Mesothelial cell of epicardium (in vitro differentiated cells): Measurements from ENCODE around the gene GID8. TPM values are rescaled to one million over a fixed set of nuclear protein-coding genes. Genes with fewer than 3 reads are reported as not detected.

ENCODE experiments used
- DNase-seq, 2 experiments: peaks; one replicate each; pipeline ENCODE4 v3.0.0; 2021; ENCODE audit warnings: low spot score in 2 of 2; ENCODE audit not compliant: unreplicated experiment in 2 of 2
- H3K27ac Mint-ChIP-seq: 2 replicates; pipeline ENCODE4 v1.8.0; 2021; ENCODE audit warnings: mixed read lengths
- H3K27me3 Mint-ChIP-seq: 2 replicates; pipeline ENCODE4 v1.8.0; 2021; ENCODE audit warnings: low read depth, mixed read lengths
- H3K36me3 Mint-ChIP-seq: 2 replicates; pipeline ENCODE4 v1.8.0; 2021; ENCODE audit warnings: mixed read lengths
- H3K4me1 Mint-ChIP-seq: 2 replicates; pipeline ENCODE4 v1.8.0; 2021; ENCODE audit warnings: mixed read lengths
- H3K4me3 Mint-ChIP-seq: 2 replicates; pipeline ENCODE4 v1.8.0; 2021; ENCODE audit warnings: mild to moderate bottlenecking, moderate library complexity, mixed read lengths
- H3K9me3 Mint-ChIP-seq: 2 replicates; pipeline ENCODE4 v1.8.0; 2021; ENCODE audit warnings: mixed read lengths
- CTCF ChIP-seq: fragments of 200-600 bp; sonication (generic); IDR thresholded peaks from one replicate; pipeline ENCODE4 v1.5.0; 2021; ENCODE audit warnings: antibody characterized with exemption; ENCODE audit not compliant: unreplicated experiment
- total RNA-seq: library from RNA; stranded (reverse); gene quantifications from 3 replicates; pipeline ENCODE4 v1.2.1, GENCODE V29; 2021

Gene GID8
- total RNA-seq, 1 donor from 2014 or later: 57.9 TPM

GRCh38 chr20:62944184-62944583 is 6.2 kb downstream of the GID8 start:
- H3K4me3 Mint-ChIP-seq: no peak overlapping the region
- H3K27ac Mint-ChIP-seq: no peak overlapping the region
- peaks cover 5% of the 10 kb centered on the region for H3K9me3 Mint-ChIP-seq
- peaks cover 47% of the 10 kb centered on the region for H3K36me3 Mint-ChIP-seq
- no peak for TF ChIP-seq CTCF
- no peak for DNase-seq
- peaks cover 8% of the 10 kb centered on the region for H3K4me1 Mint-ChIP-seq
- no peaks in the 10 kb centered on the region for H3K27me3 Mint-ChIP-seq

- no peak for TF ChIP-seq CTCF
- Mint-ChIP-seq H3K27me3 (no peaks in the 10 kb centered on the region), H3K9me3 (peaks cover 6% of the 10 kb centered on the region), H3K27ac (no peak overlapping the region), H3K4me1 (peaks cover 2% of the 10 kb centered on the region), H3K36me3 (peaks cover 53% of the 10 kb centered on the region), H3K4me3 (no peak overlapping the region)
- DNase-seq: no peak
Observed at GRCh38 chr20:62944746-62945145, 6.8 kb downstream of the GID8 start.

GRCh38 chr20:62945771-62946339 is 7.9 kb downstream of the GID8 start:
- Mint-ChIP-seq H3K4me3 (no peak overlapping the region), H3K9me3 (peaks cover 6% of the 10 kb centered on the region), H3K27ac (no peak overlapping the region), H3K27me3 (no peaks in the 10 kb centered on the region), H3K36me3 (peaks cover 63% of the 10 kb centered on the region), H3K4me1 (no peaks in the 10 kb centered on the region)
- DNase-seq: no peak
- no peak for TF ChIP-seq CTCF

- no peak for DNase-seq
- Mint-ChIP-seq H3K4me3 (no peak overlapping the region), H3K4me1 (no peaks in the 10 kb centered on the region), H3K27me3 (no peaks in the 10 kb centered on the region), H3K27ac (no peak overlapping the region), H3K9me3 (peaks cover 6% of the 10 kb centered on the region), H3K36me3 (peaks cover 56% of the 10 kb centered on the region)
- TF ChIP-seq CTCF: no peak
Observed at GRCh38 chr20:62946918-62947317, 9.0 kb downstream of the GID8 start.

- H3K27me3 Mint-ChIP-seq: no peaks in the 10 kb centered on the region
- DNase-seq: no peak
- TF ChIP-seq CTCF: no peak
- no peak overlapping the region for H3K4me3 Mint-ChIP-seq
- peaks cover 56% of the 10 kb centered on the region for H3K36me3 Mint-ChIP-seq
- no peak overlapping the region for H3K27ac Mint-ChIP-seq
- peaks cover 2% of the 10 kb centered on the region for H3K4me1 Mint-ChIP-seq
- H3K9me3 Mint-ChIP-seq: peaks cover 6% of the 10 kb centered on the region
Observed at GRCh38 chr20:62947532-62948300, 9.8 kb downstream of the GID8 start.
